Ishikawa (cell line): ENCODE results near the gene RXRA.

Source experiments
- CEBPB ChIP-seq: IDR thresholded peaks from 2 replicates; pipeline ENCODE4 v1.6.1; 2012
- EGR1 ChIP-seq: IDR thresholded peaks from 2 replicates; pipeline ENCODE4 v1.6.1; 2012
- EP300 ChIP-seq: IDR thresholded peaks from 2 replicates; pipeline ENCODE4 v1.6.1; 2012; ENCODE audit warnings: borderline replicate concordance
- MAX ChIP-seq: IDR thresholded peaks from 2 replicates; pipeline ENCODE4 v1.6.1; 2012
- NFIC ChIP-seq: IDR thresholded peaks from 2 replicates; pipeline ENCODE4 v1.6.1; 2012
- RAD21 ChIP-seq: IDR thresholded peaks from 2 replicates; pipeline ENCODE4 v1.6.1; 2012; ENCODE audit warnings: low read depth
- REST ChIP-seq: IDR thresholded peaks from 2 replicates; pipeline ENCODE4 v1.6.1; 2012; ENCODE audit warnings: low read depth, mild to moderate bottlenecking
- TAF1 ChIP-seq: IDR thresholded peaks from 2 replicates; pipeline ENCODE4 v1.6.1; 2012; ENCODE audit warnings: low read depth, mild to moderate bottlenecking
- USF1 ChIP-seq: IDR thresholded peaks from 2 replicates; pipeline ENCODE4 v1.6.1; 2012
- YY1 ChIP-seq: IDR thresholded peaks from 2 replicates; pipeline ENCODE4 v1.6.1; 2012; ENCODE audit warnings: low read depth

GRCh38 chr9:134396825-134397224 lies 70.6 kb downstream of the RXRA start:
- no peak for TF ChIP-seq EP300
- TF ChIP-seq REST = no peak
- TF ChIP-seq MAX = no peak
- no peak for TF ChIP-seq YY1
- no peak for TF ChIP-seq EGR1
- no peak for TF ChIP-seq NFIC
- TF ChIP-seq USF1 = no peak
- no peak for TF ChIP-seq TAF1
- TF ChIP-seq CEBPB = no peak
- TF ChIP-seq RAD21 = no peak
